HG03025 (cell line): ENCODE data around the gene SMC6.

Experiments used
- ATAC-seq: cut with Tn5 transposase; IDR thresholded peaks from one replicate; pipeline ENCODE4 v1.9.1; 2021; ENCODE audit warnings: mild to moderate bottlenecking, moderate library complexity; ENCODE audit not compliant: unreplicated experiment, low FRiP score

SMC6 gene

DNA sequence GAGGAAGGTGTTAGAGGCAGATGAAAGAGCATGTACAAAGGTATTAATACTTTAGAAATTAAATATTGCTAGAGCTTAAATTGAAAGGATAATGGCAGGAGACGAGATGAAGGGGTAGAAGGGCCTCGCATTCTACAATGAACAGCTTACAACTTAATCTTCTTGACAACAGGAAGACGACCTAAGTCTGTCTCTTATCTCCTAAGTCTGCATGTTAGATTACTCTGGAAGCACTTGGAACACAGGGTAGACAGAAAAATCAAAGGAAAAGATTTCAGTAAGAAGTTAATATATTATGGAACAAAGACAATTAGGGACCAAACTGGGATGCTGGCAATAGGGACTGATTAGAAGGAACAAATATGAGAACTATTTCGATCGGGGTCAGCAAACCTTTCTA, 34.9 kb downstream of the SMC6 start:
- ATAC-seq = no peak

DNA sequence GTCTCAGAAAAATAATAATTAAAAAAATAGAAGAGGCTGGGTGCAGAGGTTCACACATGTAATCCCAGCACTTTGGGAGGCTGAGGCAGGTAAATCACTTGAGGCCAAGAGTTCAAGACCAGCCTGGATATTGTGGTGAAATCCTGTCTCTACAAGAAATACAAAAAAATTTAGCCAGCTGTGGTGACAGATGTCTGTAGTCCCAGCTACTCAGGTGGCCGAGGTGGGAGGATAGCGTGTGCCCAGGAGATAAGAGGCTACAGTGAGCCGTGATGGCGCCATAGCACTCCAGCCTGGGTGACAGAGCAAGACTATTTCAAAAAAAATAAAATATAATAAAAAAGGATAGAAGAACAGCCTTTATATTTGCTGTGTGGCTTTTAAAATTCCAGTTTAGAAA, 35.9 kb downstream of the SMC6 start:
- no peak for ATAC-seq

DNA sequence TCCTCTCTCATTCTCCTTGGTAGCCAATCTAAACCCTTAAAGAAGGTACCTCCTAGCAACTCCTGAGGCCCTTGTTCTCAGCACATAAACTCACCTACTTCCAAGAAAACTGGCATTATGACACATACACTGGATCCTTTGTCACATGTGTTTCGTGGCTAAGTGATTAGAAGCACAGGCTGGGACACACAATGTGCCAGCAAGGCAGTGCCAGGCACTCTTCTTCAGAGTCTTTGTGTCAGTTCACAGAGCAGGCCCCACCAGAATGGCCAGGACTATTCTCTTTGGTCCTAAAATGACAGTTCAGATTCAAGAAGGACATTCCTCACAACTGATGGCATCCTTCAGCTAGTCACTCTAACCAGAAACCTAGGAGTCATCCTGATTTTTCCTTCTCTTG, 40.3 kb downstream of the SMC6 start:
- ATAC-seq = no peak

DNA sequence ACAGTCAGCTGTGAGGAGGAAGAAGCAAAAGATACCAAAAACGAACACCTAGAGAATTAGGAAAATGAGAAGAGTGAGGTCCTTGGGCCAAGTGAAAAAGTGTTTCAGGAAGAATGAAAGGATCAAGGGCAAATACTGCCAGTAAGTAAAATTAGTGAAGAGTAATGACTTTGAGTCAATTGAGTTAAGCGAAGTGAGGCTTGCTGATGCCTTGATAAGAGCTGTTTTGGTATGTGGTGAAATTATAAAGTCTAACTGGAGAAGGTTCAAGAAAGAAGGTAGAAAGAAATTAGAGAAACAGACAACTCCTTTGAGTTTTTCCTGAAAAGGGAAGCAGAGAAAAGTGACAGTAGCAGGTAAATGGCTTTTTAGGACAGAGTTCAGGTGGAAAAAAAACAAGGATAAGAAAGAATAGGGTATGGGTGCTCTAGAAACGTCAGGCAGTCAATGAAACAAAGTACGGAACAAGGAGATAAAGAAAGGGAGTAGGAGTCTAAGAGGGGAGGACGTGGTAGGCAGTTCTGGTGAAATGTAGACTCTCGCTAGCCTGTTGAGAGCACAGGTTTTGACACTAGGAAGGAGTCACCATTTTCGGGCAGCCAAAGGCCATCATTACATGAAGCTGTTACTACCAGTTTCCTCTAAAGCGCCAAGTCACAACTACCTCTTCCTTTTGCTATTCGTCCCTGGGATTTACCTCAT, 42.9 kb downstream of the SMC6 start:
- ATAC-seq = no peak

DNA sequence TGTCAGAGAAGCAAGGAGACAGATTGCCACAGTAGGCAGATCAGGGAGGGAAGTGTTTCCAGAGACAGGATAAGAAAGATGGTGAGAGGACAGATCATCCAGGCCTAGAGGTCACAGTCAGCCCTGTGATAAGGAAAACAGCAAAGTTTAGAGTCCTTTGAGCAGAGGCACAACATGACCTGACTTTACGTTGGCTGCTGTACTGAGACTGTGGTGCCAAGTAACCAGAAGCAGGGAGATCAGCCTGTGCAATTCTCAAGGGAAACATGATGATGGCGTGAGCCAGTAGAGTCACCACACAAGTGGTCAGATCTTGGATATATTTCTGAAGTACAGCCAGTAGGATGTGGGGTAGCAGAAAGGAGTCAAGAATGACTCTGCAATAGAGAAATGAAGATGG, 43.7 kb downstream of the SMC6 start:
- no peak for ATAC-seq

DNA sequence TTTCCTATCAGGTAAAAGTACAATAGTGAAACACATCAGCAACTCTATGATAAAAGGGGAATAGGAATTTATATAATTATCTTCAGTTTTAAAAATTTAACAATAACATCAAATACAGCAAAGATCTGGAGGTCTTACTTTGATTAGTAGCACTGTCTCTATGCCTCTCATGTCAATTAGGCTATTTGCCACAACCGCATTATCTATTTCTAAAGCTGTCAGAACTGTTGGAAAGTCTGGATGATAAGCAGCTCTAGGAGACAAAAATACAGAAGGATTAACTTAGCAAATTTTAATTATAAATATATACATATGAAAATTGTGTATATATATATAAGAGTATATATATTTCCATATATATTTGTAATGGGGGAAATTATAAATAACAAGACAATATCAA, 45.1 kb downstream of the SMC6 start:
- ATAC-seq = no peak

DNA sequence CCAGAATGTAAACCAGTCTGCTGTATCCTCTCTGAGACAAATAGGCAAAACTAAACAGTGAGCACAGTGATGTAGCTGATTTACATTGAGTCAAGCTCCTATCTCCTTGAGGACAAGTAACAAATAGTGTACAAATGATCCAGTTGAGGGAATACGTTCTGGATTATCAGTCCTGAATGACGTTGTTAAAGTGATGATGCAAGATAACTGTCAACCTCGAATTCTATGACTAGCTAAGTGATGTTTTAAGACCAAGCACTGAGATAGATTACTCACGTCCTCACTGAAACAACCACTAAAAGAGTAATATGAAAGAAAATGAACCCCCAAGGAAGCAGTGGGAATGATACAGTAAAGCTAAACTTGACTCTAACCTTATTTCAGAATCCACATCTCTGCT, 46.8 kb downstream of the SMC6 start:
- ATAC-seq = no peak

DNA sequence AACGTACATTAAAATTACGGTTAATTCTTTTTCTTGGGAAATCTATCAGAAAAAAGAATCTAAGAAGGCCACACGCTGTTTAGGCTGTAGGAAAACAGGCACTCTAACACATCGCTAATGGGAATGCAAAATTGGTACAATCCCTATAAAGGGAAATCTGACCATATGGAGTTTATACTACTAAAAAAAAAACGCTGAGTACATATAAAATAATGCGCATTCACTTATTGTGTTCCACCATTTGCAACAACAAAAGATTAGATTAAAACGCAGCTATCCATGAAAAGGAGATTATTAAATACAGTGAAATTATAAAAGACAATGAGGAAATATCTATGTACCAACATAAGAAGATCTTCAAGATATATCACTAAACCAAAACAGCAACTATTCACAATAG, 62.8 kb downstream of the SMC6 start:
- ATAC-seq = no peak

DNA sequence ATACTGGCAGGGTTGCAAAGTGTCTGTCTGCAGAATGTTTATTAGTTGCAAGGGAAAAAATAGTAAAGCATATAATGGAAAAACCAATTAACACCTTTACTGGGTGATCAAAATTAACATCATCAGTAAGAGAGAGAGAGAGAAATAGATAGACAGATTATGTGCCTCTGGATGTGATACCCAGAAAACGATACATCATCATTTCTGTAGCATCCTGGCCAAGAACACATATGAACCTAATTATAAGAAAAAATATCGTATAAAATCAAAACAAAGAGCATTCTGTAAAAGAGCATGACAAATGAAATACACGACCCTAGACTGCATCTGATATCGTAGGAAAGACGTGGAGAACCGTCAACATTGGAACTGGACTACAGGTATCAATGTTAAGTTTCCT, 64.6 kb downstream of the SMC6 start:
- ATAC-seq = no peak

DNA sequence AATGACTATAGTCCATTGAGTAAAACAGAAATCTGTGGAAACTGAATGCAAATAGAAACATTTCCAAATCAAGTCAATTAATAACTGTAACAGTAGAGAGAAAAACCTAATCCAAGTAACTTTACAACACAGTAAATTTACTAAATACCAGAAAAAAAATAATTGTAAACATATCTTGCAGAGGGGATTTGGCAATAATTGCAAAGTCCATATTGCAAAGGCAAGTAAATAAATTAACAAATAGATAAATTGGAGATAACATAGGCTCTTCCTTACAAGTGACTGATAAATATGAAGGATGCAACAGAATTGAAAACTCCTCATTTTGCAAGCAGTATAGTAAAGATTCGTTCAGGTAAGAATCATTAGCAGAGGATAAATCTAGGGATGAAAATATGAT, 65.0 kb downstream of the SMC6 start:
- ATAC-seq = no peak

DNA sequence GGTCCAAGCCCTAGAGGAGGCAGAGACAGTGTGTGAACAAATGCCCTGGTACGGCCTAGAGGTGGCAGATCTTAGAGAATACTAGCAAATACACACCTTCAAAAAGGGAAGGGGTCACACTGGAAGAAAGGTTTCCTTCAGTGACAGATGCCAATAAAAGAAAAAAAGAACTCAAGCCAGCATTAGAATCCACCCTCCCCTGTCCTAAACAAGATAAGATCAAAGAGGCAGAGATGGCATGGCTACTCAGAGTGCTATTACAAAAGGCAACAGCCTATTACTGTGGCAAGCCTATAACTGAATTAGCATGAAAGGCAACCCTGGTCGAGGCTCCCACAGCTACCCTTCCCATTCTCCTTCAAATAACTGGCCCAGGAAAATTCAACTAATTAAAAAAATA, 69.6 kb downstream of the SMC6 start:
- no peak for ATAC-seq

DNA sequence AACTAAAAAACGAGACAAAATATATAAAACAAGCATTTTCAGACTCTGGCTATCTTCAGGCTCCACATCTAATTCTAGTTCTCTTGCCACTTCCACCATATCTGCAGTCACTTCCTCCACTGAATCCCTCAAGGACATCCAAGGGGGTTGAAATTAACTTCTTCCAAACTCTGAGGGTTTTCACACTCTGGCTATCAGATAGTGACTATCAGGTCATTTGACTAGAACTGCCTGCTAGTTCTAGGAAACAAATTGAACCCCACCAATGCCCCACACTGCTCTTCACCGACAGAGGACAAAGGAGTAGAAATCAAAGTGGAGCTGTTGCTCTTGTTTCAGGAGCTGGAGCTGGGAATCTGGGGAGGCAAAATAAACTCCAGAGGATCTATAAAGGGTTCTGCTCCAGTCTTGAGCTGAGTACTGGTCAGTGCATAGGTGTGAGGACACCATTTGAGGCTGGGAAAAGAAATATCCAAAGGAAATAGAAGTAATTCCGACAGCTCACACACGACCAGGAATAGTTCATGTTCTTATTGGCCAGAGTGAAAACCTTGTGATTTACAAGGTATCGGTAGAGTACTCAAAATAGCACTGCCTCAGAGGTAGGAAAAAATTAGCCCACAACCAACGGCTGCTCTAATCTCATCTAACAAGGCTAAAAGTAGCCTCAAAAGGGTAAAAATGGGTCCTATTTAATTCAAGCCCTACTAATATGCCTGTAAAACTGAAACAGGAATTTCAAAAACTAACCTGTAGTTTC, 71.3 kb downstream of the SMC6 start:
- no peak for ATAC-seq

DNA sequence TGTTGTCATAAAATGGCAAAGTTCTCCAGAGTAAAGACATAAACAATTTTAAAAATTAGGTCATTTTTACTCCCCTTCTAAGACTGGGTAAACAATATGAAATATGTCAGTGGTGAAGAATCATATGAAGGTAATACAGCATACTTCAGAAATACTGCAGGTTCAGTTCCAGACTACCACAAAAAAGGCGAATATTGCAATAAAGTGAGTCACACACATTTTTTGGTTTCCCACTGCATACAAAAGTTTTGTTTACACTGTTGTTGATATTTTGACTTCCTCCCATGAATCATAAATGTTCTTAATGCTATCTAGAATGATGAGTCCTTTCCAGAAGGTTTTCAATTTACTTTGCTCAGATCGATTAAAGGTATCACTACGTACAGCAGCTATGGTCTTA, 73.5 kb downstream of the SMC6 start:
- ATAC-seq = no peak

DNA sequence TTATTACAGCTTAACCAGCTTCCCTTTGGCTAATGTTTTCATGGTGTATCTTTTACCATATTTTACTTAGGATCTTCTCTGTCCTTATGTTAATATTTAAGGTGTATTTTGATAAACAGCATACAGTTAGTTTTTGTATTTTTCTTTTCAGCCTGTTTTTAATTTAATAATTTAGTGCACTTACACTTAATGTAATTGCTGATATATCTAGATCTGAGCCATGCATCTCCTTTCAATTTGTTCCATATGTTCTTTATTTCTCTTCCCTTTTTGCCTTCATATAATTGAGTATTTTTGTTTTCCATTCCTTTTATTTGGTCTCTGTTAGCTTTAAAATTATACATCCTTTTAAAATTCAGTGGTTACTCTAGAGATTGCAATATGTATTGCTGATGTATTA, 78.8 kb downstream of the SMC6 start:
- ATAC-seq = no peak

DNA sequence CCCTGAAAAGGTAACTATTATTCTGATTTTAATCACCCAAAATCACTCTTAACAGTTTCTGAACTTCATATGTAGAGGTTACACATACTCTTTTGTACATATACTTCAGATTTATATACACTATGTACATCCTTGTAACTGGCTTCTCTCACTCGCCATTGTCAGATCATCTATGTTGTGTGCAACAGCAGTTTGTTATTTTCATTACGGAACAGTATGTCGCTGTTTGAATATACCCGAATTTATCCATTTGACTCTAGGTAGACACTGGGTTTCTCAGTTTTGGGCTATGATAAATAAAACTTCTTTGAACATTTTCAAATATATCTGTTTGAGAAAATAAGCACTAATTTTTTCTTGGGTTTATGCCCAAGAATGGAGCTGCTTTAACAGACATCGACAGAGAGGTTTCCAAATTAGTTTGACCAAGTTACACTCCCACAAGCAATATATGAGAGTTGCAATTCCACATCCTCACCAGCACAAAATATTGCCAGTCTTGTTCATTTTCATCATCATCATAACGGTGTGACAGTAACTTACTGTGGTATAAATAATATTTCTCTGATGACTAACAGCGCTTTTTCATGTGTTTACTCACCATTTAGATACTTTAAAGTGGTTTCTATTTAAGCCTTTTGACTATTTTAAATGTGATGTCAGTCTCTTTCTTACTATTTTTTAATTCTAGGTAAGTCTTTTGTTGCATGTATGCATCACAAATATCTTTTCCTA, 80.9 kb downstream of the SMC6 start:
- no peak for ATAC-seq

DNA sequence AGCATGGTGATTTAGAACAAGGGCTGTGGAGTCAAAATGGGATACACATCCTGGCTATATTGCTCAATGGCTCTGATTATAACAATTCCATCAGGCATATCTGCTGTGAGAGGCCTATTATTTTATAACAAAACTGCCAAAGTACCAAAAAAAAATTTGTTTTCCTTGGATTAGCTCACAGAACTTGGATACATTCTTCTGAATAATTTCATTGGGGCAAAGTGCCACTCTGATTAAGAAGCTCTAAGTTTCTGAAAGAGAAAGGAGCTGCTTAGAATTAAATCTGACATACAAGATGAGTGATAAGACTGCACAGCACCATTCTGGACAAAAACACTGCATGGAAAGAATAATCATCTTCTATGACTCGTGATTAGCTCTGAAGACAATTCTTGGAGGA, 85.7 kb downstream of the SMC6 start:
- ATAC-seq = no peak

DNA sequence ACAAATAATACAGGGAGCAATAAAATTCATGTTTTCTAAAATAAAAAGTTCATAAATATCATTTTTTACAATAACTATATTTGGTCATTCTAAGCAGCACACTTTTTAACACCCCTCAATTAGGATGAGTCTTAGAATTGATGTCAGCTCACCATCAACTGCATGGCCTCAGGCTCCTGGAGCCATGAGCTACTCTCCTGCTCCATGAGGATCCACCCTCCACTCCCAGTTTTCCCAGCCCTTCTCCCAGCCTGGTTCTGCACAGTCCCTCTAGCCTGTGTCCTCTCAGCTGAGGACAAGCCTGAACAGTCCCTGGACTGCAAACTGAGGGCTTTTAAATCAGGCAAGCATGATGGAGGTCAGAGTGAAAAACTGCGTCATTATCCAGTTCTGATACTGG, 89.1 kb downstream of the SMC6 start:
- ATAC-seq = no peak

DNA sequence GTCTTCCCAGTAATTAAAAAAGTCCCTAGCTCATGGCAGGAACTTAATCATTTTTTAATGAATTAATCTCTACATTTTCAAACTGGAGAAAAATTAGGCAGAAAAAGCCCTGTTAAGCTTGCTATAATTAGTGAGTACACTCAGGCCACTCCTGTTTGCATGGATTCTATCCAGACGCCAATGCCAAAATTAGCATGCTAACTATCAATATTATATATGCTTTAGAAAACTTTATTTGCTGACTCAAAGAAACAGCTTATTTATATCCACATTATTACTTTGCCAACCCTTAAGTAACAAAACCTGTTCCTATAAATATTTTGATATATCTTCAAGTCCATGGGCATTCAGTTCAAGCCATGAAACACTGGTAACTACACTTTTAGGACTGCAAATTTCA, 90.9 kb downstream of the SMC6 start:
- no peak for ATAC-seq

DNA sequence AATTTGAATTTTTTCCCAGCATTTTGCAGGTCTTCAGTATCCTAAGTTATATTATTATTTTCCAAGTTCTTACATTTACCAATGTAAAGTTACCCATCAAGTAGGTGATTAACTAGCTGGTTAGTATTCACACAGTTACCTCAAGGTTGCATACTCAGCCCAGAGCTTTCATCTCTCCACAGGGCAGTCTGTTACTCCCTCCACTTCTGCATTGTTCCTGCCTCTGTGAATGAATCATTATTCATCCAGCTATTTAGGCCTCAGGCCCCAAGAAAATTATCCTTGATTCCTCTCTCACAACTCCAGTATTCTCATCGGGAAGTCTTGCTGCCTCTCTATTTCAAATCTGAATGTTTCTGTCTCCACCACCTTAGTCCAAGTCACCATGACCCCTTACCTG, 92.2 kb downstream of the SMC6 start:
- no peak for ATAC-seq

DNA sequence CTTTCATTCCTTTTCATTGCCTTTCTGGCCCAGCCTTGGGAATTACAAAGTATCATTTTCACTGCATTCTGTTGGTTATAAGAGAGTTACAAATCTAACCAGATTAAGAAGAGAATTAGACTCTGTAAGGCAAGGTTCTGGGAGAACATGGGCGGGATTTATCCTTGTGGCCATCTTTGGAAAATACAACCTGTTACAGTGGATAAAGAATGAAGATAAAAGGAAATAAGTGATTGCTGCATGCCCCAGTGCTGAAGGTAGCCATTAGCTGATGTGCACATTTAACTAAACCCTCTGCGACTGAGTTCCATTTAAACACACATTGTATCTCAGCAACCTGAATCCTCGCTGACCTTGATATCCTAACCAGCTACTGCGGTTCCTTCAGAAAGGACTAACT, 93.4 kb downstream of the SMC6 start:
- ATAC-seq = no peak

DNA sequence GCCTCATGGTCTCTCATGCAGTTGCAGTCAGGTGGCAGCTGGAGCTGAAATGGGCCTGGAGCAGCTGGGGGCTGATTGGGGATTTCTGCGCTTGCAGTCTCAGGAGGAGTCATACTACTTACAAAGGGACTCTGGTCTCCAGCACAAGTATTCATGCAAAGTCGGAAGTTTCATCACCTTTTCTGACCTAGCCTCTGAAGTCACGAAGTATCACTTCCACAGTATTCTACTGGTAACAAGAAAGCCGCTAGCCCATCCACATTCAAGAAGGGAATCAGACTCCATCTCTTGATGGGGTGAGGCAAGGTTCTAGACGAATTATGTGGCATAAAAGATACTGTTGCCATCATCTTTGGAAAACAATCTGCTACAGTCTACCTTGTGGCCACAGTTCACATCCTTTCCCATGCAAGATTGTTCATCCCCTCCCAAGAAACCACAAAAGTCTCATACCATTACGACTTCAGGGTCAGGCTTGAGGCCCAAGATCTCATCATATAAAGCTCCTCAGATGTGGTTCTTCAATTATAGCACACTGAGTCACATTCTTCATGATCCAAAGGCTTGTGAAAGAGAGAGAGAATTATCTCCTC, 95.3 kb downstream of the SMC6 start:
- no peak for ATAC-seq
